ENCODE results near the gene BAIAP2L2.

DNA sequence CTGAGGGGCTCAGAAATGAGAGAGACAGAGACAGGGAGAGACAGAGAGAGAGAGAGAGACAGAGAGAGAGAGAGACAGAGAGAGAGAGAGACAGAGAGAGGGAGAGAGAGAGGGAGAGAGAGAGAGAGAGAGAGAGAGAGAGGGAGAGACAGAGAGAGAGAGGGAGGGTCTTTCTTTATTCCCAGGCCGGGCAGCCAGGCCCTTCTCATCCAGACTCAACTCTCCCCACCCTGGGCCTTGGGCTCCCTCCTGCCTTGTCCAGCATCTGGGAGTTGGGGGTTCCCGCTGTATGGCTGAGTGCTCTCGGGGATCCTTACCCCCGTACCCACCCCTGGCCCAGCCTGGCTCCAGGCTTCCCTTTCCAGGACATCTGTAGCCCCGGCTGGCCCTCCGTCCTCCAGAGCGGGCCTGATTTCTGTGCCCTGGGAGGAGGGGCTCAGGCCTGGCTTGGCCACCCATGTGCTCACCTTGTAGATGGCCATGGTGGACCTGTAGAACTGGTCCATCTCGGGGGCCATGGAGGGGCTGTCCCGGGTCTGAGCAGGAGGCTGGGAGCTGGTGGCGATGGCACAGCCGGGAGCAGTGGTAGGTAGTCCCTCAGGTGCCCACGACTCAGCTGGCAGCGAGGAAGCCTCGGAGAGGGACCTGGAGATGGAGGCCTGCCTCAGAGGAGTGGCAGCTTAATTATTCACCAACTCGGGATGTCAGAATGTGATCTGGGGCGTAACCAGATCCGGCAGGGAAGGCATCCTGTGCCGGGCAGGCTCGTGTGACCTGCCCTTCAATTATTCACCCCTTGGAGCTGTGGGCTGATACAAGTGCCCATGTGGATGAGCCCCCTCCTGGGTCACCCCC is at the start of gene BAIAP2L2:
- TF ChIP-seq ESRRG (CRISPR knock-in tag; IDR thresholded peaks at IDR 0.05) (no peak), ZC3H10 (CRISPR knock-in tag; IDR thresholded peaks at IDR 0.05) (no peak), ZNF565 (CRISPR knock-in tag; conservative IDR thresholded peaks at IDR 0.05; ENCODE audit: low read depth) (no peak), ISL1 (CRISPR knock-in tag; IDR thresholded peaks at IDR 0.05) (no peak), ZFP30 (CRISPR knock-in tag; IDR thresholded peaks at IDR 0.05) (no peak), ZNF8 (CRISPR knock-in tag; IDR thresholded peaks at IDR 0.05) (no peak), ZNF70 (CRISPR knock-in tag; IDR thresholded peaks at IDR 0.05) (no peak), RARB (CRISPR knock-in tag; IDR thresholded peaks at IDR 0.05) (no peak)
- TF ChIP-seq, protein P1, sequence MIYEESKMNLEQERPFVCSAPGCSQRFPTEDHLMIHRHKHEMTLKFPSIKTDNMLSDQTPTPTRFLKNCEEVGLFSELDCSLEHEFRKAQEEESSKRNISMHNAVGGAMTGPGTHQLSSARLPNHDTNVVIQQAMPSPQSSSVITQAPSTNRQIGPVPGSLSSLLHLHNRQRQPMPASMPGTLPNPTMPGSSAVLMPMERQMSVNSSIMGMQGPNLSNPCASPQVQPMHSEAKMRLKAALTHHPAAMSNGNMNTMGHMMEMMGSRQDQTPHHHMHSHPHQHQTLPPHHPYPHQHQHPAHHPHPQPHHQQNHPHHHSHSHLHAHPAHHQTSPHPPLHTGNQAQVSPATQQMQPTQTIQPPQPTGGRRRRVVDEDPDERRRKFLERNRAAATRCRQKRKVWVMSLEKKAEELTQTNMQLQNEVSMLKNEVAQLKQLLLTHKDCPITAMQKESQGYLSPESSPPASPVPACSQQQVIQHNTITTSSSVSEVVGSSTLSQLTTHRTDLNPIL (CRISPR knock-in tag; IDR thresholded peaks at IDR 0.05; ENCODE audit: low read depth): no peak
- TF ChIP-seq, protein P2, sequence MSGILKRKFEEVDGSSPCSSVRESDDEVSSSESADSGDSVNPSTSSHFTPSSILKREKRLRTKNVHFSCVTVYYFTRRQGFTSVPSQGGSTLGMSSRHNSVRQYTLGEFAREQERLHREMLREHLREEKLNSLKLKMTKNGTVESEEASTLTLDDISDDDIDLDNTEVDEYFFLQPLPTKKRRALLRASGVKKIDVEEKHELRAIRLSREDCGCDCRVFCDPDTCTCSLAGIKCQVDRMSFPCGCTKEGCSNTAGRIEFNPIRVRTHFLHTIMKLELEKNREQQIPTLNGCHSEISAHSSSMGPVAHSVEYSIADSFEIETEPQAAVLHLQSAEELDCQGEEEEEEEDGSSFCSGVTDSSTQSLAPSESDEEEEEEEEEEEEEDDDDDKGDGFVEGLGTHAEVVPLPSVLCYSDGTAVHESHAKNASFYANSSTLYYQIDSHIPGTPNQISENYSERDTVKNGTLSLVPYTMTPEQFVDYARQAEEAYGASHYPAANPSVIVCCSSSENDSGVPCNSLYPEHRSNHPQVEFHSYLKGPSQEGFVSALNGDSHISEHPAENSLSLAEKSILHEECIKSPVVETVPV (CRISPR knock-in tag; IDR thresholded peaks at IDR 0.05): no peak
- TF ChIP-seq, protein P3, sequence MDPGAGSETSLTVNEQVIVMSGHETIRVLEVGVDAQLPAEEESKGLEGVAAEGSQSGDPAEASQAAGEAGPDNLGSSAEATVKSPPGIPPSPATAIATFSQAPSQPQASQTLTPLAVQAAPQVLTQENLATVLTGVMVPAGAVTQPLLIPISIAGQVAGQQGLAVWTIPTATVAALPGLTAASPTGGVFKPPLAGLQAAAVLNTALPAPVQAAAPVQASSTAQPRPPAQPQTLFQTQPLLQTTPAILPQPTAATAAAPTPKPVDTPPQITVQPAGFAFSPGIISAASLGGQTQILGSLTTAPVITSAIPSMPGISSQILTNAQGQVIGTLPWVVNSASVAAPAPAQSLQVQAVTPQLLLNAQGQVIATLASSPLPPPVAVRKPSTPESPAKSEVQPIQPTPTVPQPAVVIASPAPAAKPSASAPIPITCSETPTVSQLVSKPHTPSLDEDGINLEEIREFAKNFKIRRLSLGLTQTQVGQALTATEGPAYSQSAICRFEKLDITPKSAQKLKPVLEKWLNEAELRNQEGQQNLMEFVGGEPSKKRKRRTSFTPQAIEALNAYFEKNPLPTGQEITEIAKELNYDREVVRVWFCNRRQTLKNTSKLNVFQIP (CRISPR knock-in tag; IDR thresholded peaks at IDR 0.05; ENCODE audit: borderline replicate concordance, low read depth): no peak
- TF ChIP-seq, protein P4, sequence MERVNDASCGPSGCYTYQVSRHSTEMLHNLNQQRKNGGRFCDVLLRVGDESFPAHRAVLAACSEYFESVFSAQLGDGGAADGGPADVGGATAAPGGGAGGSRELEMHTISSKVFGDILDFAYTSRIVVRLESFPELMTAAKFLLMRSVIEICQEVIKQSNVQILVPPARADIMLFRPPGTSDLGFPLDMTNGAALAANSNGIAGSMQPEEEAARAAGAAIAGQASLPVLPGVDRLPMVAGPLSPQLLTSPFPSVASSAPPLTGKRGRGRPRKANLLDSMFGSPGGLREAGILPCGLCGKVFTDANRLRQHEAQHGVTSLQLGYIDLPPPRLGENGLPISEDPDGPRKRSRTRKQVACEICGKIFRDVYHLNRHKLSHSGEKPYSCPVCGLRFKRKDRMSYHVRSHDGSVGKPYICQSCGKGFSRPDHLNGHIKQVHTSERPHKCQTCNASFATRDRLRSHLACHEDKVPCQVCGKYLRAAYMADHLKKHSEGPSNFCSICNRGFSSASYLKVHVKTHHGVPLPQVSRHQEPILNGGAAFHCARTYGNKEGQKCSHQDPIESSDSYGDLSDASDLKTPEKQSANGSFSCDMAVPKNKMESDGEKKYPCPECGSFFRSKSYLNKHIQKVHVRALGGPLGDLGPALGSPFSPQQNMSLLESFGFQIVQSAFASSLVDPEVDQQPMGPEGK (CRISPR knock-in tag; IDR thresholded peaks at IDR 0.05; ENCODE audit: borderline replicate concordance): no peak

Measured in SK-N-SH treated with all-trans-retinoic acid at 6 μM for 48 hours (cell line).